Neural progenitor cell (in vitro differentiated cells): ENCODE measurements around the gene KLHL41. TPM values are rescaled to one million over a fixed set of nuclear protein-coding genes. Genes with fewer than 3 reads are reported as not detected.

Source experiments
- DNase-seq: peaks from one replicate; pipeline ENCODE4 v3.0.0-alpha.2; 2016; ENCODE audit warnings: low spot score
- H2AFZ ChIP-seq: fragments of 200-600 bp; sonication (generic); replicated peaks from 2 replicates; pipeline ENCODE4 v1.6.1; 2016; ENCODE audit warnings: antibody characterized with exemption
- H3F3A ChIP-seq: fragments of 200-600 bp; sonication (generic); 2 replicates; pipeline ENCODE4 v1.6.1; 2016; ENCODE audit warnings: antibody characterized with exemption, low read depth
- H3K27ac ChIP-seq: fragments of 200-600 bp; sonication (generic); 2 replicates; pipeline ENCODE4 v1.5.1; 2016; ENCODE audit warnings: mild to moderate bottlenecking
- H3K27me3 ChIP-seq: fragments of 200-600 bp; sonication (generic); 2 replicates; pipeline ENCODE4 v1.6.1; 2016; ENCODE audit warnings: mild to moderate bottlenecking, moderate library complexity
- H3K36me3 ChIP-seq: fragments of 200-600 bp; sonication (generic); 2 replicates; pipeline ENCODE4 v1.5.1; 2016
- H3K4me1 ChIP-seq: fragments of 200-600 bp; sonication (generic); 2 replicates; pipeline ENCODE4 v1.6.1; 2016; ENCODE audit warnings: mixed run types
- H3K4me2 ChIP-seq: fragments of 200-600 bp; sonication (generic); 2 replicates; pipeline ENCODE4 v1.6.1; 2016
- H3K4me3 ChIP-seq: fragments of 200-600 bp; sonication (generic); 2 replicates; pipeline ENCODE4 v1.5.1; 2016
- H3K79me2 ChIP-seq: fragments of 200-600 bp; sonication (generic); 2 replicates; pipeline ENCODE4 v1.6.1; 2016; ENCODE audit warnings: low read depth
- H3K9ac ChIP-seq: fragments of 200-600 bp; sonication (generic); 2 replicates; pipeline ENCODE4 v1.6.1; 2016
- H3K9me3 ChIP-seq: fragments of 200-600 bp; sonication (generic); 2 replicates; pipeline ENCODE4 v1.5.1; 2016; ENCODE audit warnings: low read depth
- H4K20me1 ChIP-seq: fragments of 200-600 bp; sonication (generic); 2 replicates; pipeline ENCODE4 v1.6.1; 2016; ENCODE audit warnings: low read depth
- H3K27ac Mint-ChIP-seq: 3 replicates; pipeline ENCODE4 v1.8.0; 2021; ENCODE audit warnings: mixed read lengths
- H3K27me3 Mint-ChIP-seq: 2 replicates; pipeline ENCODE4 v1.8.0; 2022; ENCODE audit warnings: low read depth, mild to moderate bottlenecking, inconsistent platforms, moderate library complexity, mixed read lengths; ENCODE audit not compliant: insufficient read depth
- H3K36me3 Mint-ChIP-seq: 3 replicates; pipeline ENCODE4 v1.8.0; 2021; ENCODE audit warnings: mixed read lengths
- H3K4me1 Mint-ChIP-seq: 3 replicates; pipeline ENCODE4 v1.8.0; 2021; ENCODE audit warnings: mixed read lengths
- H3K4me3 Mint-ChIP-seq: 3 replicates; pipeline ENCODE4 v1.8.0; 2021; ENCODE audit warnings: mild to moderate bottlenecking, moderate library complexity, mixed read lengths
- H3K9me3 Mint-ChIP-seq: 3 replicates; pipeline ENCODE4 v1.8.0; 2020; ENCODE audit warnings: mixed read lengths
- CTCF ChIP-seq: fragments of 200-600 bp; sonication (generic); IDR thresholded peaks from 2 replicates; pipeline ENCODE4 v1.5.1; 2017; ENCODE audit warnings: antibody characterized with exemption, mild to moderate bottlenecking
- EZH2 ChIP-seq: fragments of 200-600 bp; sonication (generic); IDR thresholded peaks from 2 replicates; pipeline ENCODE4 v1.6.1; 2017; ENCODE audit warnings: antibody characterized with exemption, mild to moderate bottlenecking, moderate library complexity
- EZH2phosphoT487 ChIP-seq: fragments of 200-600 bp; sonication (generic); IDR thresholded peaks from 2 replicates; pipeline ENCODE4 v1.6.1; 2017; ENCODE audit warnings: antibody characterized with exemption
- total RNA-seq: library from RNA; depleted of rRNA; stranded (reverse); fragments of >200 nt; gene quantifications from 2 replicates; pipeline ENCODE4 v1.2.3, GENCODE V29; 2015; ENCODE audit warnings: low replicate concordance

The KLHL41 gene
- total RNA-seq, 1 donor from 2014 or later = 0.06 TPM

GRCh38 chr2:169504651-169505050, 4.9 kb upstream of the KLHL41 start:
- Histone ChIP-seq H3K4me3 (no peak overlapping the region), H3K9ac (no peak overlapping the region), H3K27me3 (no peaks in the 10 kb centered on the region), H3K79me2 (no peaks in the 10 kb centered on the region), H2AFZ (no peak overlapping the region), H3K4me1 (peaks cover 10% of the 10 kb centered on the region), H4K20me1 (no peaks in the 10 kb centered on the region), H3K27ac (no peak overlapping the region), H3K36me3 (no peaks in the 10 kb centered on the region), H3K4me2 (no peak overlapping the region), H3F3A (peaks cover 8% of the 10 kb centered on the region), H3K9me3 (no peaks in the 10 kb centered on the region)
- DNase-seq = no peak
- peaks cover 2% of the 10 kb centered on the region for H3K9me3 Mint-ChIP-seq
- H3K36me3 Mint-ChIP-seq = peaks cover 17% of the 10 kb centered on the region
- TF ChIP-seq EZH2 (no peak), CTCF (no peak), EZH2phosphoT487 (no peak)
- H3K4me1 Mint-ChIP-seq = peaks cover 10% of the 10 kb centered on the region
- H3K27ac Mint-ChIP-seq = no peak overlapping the region
- H3K27me3 Mint-ChIP-seq = no peaks in the 10 kb centered on the region
- no peak overlapping the region for H3K4me3 Mint-ChIP-seq

GRCh38 chr2:169507698-169508097, 1.8 kb upstream of the KLHL41 start:
- no peak overlapping the region for H3K9ac ChIP-seq
- peaks cover 19% of the 10 kb centered on the region for H3K4me1 ChIP-seq
- no peak overlapping the region for H3K27ac ChIP-seq
- no peaks in the 10 kb centered on the region for H3K9me3 ChIP-seq
- H3F3A ChIP-seq = peaks cover 9% of the 10 kb centered on the region
- no peak overlapping the region for H3K4me3 Mint-ChIP-seq
- no peaks in the 10 kb centered on the region for H3K79me2 ChIP-seq
- H3K4me1 Mint-ChIP-seq = peaks cover 23% of the 10 kb centered on the region
- no peak overlapping the region for H2AFZ ChIP-seq
- no peak for DNase-seq
- H4K20me1 ChIP-seq = no peaks in the 10 kb centered on the region
- H3K27me3 Mint-ChIP-seq = no peaks in the 10 kb centered on the region
- no peaks in the 10 kb centered on the region for H3K27me3 ChIP-seq
- H3K36me3 ChIP-seq = no peaks in the 10 kb centered on the region
- no peak overlapping the region for H3K4me3 ChIP-seq
- H3K27ac Mint-ChIP-seq = no peak overlapping the region
- H3K4me2 ChIP-seq = no peak overlapping the region
- H3K36me3 Mint-ChIP-seq = peaks cover 17% of the 10 kb centered on the region
- TF ChIP-seq CTCF = no peak
- no peak for TF ChIP-seq EZH2phosphoT487
- no peak for TF ChIP-seq EZH2
- H3K9me3 Mint-ChIP-seq = peaks cover 2% of the 10 kb centered on the region

GRCh38 chr2:169509955-169510354, 453 bp downstream of the KLHL41 start:
- Mint-ChIP-seq H3K27me3 (no peaks in the 10 kb centered on the region), H3K27ac (no peak overlapping the region), H3K9me3 (peaks cover 2% of the 10 kb centered on the region), H3K36me3 (peaks cover 5% of the 10 kb centered on the region), H3K4me1 (peaks cover 33% of the 10 kb centered on the region), H3K4me3 (no peak overlapping the region)
- H3K4me3 ChIP-seq = peak overlapping the region; percentile 13
- H3K27me3 ChIP-seq = no peaks in the 10 kb centered on the region
- peak overlapping the region; percentile 60 for H3K4me2 ChIP-seq
- no peak for DNase-seq
- H3K79me2 ChIP-seq = no peaks in the 10 kb centered on the region
- H4K20me1 ChIP-seq = no peaks in the 10 kb centered on the region
- TF ChIP-seq CTCF (no peak), EZH2phosphoT487 (no peak), EZH2 (no peak)
- H2AFZ ChIP-seq = peak overlapping the region; percentile 55
- H3K4me1 ChIP-seq = peaks cover 19% of the 10 kb centered on the region
- H3K36me3 ChIP-seq = no peaks in the 10 kb centered on the region
- peak overlapping the region; percentile 26 for H3K27ac ChIP-seq
- H3F3A ChIP-seq = peaks cover 9% of the 10 kb centered on the region
- H3K9me3 ChIP-seq = no peaks in the 10 kb centered on the region
- no peak overlapping the region for H3K9ac ChIP-seq
